OCI-LY1 (cell line): Measurements from ENCODE around the gene ZNF629.

Source experiments
- H2AFZ ChIP-seq: fragments of 200-600 bp; sonication (generic), shearing (Covaris generic); 2 replicates; pipeline ENCODE4 v1.6.0; 2014; ENCODE audit warnings: antibody characterized with exemption, mild to moderate bottlenecking, low read length
- H3F3A ChIP-seq: fragments of 200-600 bp; sonication (generic), shearing (Covaris generic); 2 replicates; pipeline ENCODE4 v1.6.0; 2014; ENCODE audit warnings: mild to moderate bottlenecking, antibody characterized with exemption, low read length, moderate library complexity; ENCODE audit not compliant: insufficient read depth
- H3K27ac ChIP-seq: fragments of 200-600 bp; sonication (generic); 2 replicates; pipeline ENCODE4 v1.5.1; 2014; ENCODE audit warnings: low read length, mixed run types, mild to moderate bottlenecking, low read depth; ENCODE audit not compliant: poor library complexity, severe bottlenecking
- H3K27me3 ChIP-seq: fragments of 200-600 bp; sonication (generic); 2 replicates; pipeline ENCODE4 v1.6.0; 2014; ENCODE audit warnings: antibody characterized with exemption, mild to moderate bottlenecking, low read length, moderate library complexity; ENCODE audit not compliant: insufficient read depth
- H3K36me3 ChIP-seq: fragments of 200-600 bp; sonication (generic); 2 replicates; pipeline ENCODE4 v1.6.1; 2014; ENCODE audit warnings: mild to moderate bottlenecking, antibody characterized with exemption, low read length, moderate library complexity, mixed read lengths; ENCODE audit not compliant: insufficient read depth
- H3K4me1 ChIP-seq: fragments of 200-600 bp; sonication (generic); 2 replicates; pipeline ENCODE4 v1.5.1; 2014; ENCODE audit warnings: mild to moderate bottlenecking, low read length, moderate library complexity; ENCODE audit not compliant: insufficient read depth, severe bottlenecking
- H3K4me2 ChIP-seq: fragments of 200-600 bp; sonication (generic), shearing (Covaris generic); 2 replicates; pipeline ENCODE4 v1.6.1; 2014; ENCODE audit warnings: low read length
- H3K4me3 ChIP-seq: fragments of 200-600 bp; sonication (generic); 2 replicates; pipeline ENCODE4 v1.5.1; 2014; ENCODE audit warnings: low read length, low read depth, mild to moderate bottlenecking, mixed read lengths; ENCODE audit not compliant: poor library complexity, severe bottlenecking
- H3K79me2 ChIP-seq: fragments of 200-600 bp; shearing (Covaris generic); 2 replicates; pipeline ENCODE4 v1.6.1; 2016; ENCODE audit warnings: mixed run types, low read length, mixed read lengths; ENCODE audit not compliant: insufficient read depth
- H3K9ac ChIP-seq: fragments of 200-600 bp; sonication (generic), shearing (Covaris generic); 2 replicates; pipeline ENCODE4 v1.6.1; 2014; ENCODE audit warnings: mild to moderate bottlenecking, low read length, mixed read lengths
- H3K9me2 ChIP-seq: fragments of 200-600 bp; sonication (generic), shearing (Covaris generic); 2 replicates; pipeline ENCODE4 v1.6.1; 2014; ENCODE audit warnings: low read depth, mild to moderate bottlenecking, low read length, mixed read lengths
- H3K9me3 ChIP-seq: fragments of 200-600 bp; shearing (Covaris generic); 2 replicates; pipeline ENCODE4 v1.6.1; 2014; ENCODE audit warnings: low read length, mixed read lengths
- H4K20me1 ChIP-seq: fragments of 200-600 bp; sonication (generic), shearing (Covaris generic); 2 replicates; pipeline ENCODE4 v1.6.0; 2016; ENCODE audit warnings: mild to moderate bottlenecking, low read length; ENCODE audit not compliant: insufficient read depth
- EZH2 ChIP-seq: fragments of 200-600 bp; sonication (generic), shearing (Covaris generic); IDR thresholded peaks from 2 replicates; pipeline ENCODE4 v1.8.0; 2017; ENCODE audit warnings: borderline replicate concordance, mixed run types, mild to moderate bottlenecking, antibody characterized with exemption, low read length, moderate library complexity, mixed read lengths
- TF ChIP-seq, protein P1 (sequence below): fragments of 200-600 bp; sonication (generic), shearing (Covaris generic); IDR thresholded peaks from 2 replicates; pipeline ENCODE4 v1.5.1; 2017; ENCODE audit warnings: mild to moderate bottlenecking, antibody characterized with exemption, low read length, moderate library complexity, mixed read lengths

Gene ZNF629

DNA sequence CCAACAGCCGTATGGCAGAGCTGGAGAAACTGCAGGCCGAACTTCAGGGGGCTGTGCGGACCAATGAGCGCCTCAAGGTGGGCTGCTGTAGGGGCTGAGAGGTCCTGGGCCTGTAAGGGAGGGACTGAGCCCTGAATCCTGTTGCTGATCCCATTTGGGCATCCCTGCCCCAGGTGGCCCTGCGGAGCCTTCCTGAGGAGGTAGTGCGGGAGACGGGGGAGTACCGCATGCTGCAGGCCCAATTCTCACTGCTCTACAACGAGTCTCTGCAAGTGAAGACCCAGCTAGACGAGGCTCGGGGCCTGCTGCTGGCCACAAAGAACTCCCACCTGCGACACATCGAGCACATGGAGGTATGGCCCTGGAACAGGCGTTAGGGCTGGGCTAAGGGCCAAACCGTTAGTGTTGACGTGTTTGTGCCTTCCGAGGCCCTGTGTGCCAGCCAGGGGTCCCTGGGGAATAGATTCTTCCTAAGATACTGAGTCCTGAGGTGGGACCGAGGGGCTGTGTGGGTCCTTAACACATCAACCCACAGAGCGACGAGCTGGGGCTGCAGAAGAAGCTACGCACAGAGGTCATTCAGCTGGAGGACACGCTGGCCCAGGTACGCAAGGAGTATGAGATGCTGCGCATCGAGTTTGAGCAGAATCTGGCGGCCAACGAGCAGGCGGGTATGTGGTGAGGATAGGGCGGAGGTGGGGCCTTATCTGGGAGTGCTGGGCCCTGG is 20.6 kb downstream of the ZNF629 start:
- H3K79me2 ChIP-seq, result no peaks in the 10 kb centered on the region; the same call in 1 of the 2 replicates
- H3K9me2 ChIP-seq, result no peaks in the 10 kb centered on the region
- no peaks in the 10 kb centered on the region for H3K9me3 ChIP-seq
- H3K36me3 ChIP-seq, result peaks cover 82% of the 10 kb centered on the region
- H3K4me3 ChIP-seq, result no peak overlapping the region
- no peak overlapping the region for H2AFZ ChIP-seq
- no peak for TF ChIP-seq EZH2
- TF ChIP-seq, protein P1, sequence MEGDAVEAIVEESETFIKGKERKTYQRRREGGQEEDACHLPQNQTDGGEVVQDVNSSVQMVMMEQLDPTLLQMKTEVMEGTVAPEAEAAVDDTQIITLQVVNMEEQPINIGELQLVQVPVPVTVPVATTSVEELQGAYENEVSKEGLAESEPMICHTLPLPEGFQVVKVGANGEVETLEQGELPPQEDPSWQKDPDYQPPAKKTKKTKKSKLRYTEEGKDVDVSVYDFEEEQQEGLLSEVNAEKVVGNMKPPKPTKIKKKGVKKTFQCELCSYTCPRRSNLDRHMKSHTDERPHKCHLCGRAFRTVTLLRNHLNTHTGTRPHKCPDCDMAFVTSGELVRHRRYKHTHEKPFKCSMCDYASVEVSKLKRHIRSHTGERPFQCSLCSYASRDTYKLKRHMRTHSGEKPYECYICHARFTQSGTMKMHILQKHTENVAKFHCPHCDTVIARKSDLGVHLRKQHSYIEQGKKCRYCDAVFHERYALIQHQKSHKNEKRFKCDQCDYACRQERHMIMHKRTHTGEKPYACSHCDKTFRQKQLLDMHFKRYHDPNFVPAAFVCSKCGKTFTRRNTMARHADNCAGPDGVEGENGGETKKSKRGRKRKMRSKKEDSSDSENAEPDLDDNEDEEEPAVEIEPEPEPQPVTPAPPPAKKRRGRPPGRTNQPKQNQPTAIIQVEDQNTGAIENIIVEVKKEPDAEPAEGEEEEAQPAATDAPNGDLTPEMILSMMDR, result no peak
- no peaks in the 10 kb centered on the region for H4K20me1 ChIP-seq
- no peaks in the 10 kb centered on the region for H3K27me3 ChIP-seq
- H3F3A ChIP-seq, result no peaks in the 10 kb centered on the region
- peaks cover 17% of the 10 kb centered on the region for H3K4me1 ChIP-seq
- no peak overlapping the region for H3K4me2 ChIP-seq
- H3K9ac ChIP-seq, result no peak overlapping the region
- no peak overlapping the region for H3K27ac ChIP-seq

DNA sequence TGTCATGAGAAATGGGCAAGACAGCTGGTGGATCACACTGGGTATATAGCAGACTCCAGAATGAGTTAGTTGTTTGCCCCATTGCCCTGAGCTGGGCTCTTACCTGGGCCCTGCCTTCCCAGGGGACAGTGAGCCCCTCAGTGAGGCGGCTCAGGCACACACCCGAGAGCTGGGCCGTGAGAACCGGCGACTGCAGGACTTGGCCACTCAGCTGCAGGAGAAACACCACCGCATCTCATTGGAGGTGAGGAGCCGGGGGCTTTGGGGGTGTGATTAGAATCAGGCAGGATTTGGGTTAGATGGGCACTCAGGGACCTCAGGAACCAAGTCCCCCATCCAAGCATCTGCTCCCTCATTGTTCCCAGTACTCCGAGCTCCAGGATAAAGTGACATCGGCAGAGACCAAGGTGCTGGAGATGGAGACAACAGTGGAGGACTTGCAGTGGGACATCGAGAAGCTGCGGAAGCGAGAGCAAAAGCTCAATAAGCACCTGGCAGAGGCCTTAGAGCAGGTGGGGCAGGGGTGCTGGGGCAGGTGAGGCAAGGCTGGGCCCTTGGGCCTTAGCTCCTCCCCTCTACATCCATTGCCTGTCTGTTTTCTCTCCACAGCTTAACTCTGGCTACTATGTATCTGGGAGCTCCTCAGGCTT is 22.1 kb downstream of the ZNF629 start:
- Histone ChIP-seq H2AFZ (no peak overlapping the region), H3K27ac (no peak overlapping the region), H4K20me1 (no peaks in the 10 kb centered on the region), H3K9ac (no peak overlapping the region), H3K9me3 (no peaks in the 10 kb centered on the region), H3K4me1 (peaks cover 29% of the 10 kb centered on the region), H3K4me3 (no peak overlapping the region), H3K79me2 (no peaks in the 10 kb centered on the region; the same call in 1 of the 2 replicates), H3K4me2 (no peak overlapping the region), H3F3A (no peaks in the 10 kb centered on the region), H3K27me3 (no peaks in the 10 kb centered on the region), H3K36me3 (peaks cover 73% of the 10 kb centered on the region), H3K9me2 (no peaks in the 10 kb centered on the region)
- no peak for TF ChIP-seq EZH2
- TF ChIP-seq, protein P1, result no peak

DNA sequence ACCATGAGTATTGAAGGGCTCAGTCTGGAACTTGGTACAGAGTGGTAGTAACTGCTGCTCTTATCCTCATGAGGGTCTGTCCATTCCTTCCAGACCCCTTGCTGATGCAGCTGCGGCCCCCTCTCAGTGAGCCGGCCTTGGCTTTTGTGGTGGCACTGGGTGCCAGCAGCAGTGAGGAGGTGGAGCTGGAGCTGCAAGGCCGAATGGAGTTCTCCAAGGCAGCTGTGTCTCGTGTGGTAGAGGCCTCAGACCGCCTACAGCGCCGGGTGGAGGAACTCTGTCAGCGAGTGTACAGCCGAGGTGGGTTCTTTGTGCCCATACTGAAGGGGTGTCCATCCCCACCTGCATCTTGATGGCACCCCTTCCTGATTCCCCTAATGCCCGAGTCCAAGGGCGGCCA is 22.9 kb downstream of the ZNF629 start:
- peaks cover 38% of the 10 kb centered on the region for H3K4me1 ChIP-seq
- H3K9ac ChIP-seq, result no peak overlapping the region
- H3K27me3 ChIP-seq, result no peaks in the 10 kb centered on the region
- no peaks in the 10 kb centered on the region for H3K9me2 ChIP-seq
- no peak overlapping the region for H3K4me3 ChIP-seq
- no peak overlapping the region for H3K4me2 ChIP-seq
- H3K36me3 ChIP-seq, result peaks cover 73% of the 10 kb centered on the region
- no peaks in the 10 kb centered on the region for H4K20me1 ChIP-seq
- TF ChIP-seq, protein P1, result no peak
- no peak for TF ChIP-seq EZH2
- no peak overlapping the region for H3K27ac ChIP-seq
- H3F3A ChIP-seq, result no peaks in the 10 kb centered on the region
- H3K79me2 ChIP-seq, result no peaks in the 10 kb centered on the region; the same call in 1 of the 2 replicates
- H3K9me3 ChIP-seq, result no peaks in the 10 kb centered on the region
- H2AFZ ChIP-seq, result no peak overlapping the region
